Pulmonary artery endothelial cell (primary cell): ENCODE measurements around the gene E2F3. TPM values are rescaled to one million over a fixed set of nuclear protein-coding genes. Genes with fewer than 3 reads are reported as not detected.
"Not testable (repeated sequence)": the region's sequence is repeated elsewhere in the genome, so short reads cannot be mapped to it uniquely, and the experiment has no call there.

Experiments
- DNase-seq: peaks from one replicate; pipeline ENCODE4 v3.0.0-alpha.2; 2011; ENCODE audit warnings: low read depth, low spot score
- total RNA-seq: library from RNA; depleted of rRNA; stranded (reverse); fragments of >200 nt; gene quantifications from 2 replicates; pipeline ENCODE4 v1.2.3, GENCODE V29; 2014

E2F3 gene
- total RNA-seq, 1 donor from 2014 or later: 4.7 TPM

GRCh38 chr6:20433929-20434328 lies 32.2 kb downstream of the E2F3 start:
- DNase-seq: no peak

GRCh38 chr6:20434766-20435165 lies 33.1 kb downstream of the E2F3 start:
- no peak for DNase-seq

DNA sequence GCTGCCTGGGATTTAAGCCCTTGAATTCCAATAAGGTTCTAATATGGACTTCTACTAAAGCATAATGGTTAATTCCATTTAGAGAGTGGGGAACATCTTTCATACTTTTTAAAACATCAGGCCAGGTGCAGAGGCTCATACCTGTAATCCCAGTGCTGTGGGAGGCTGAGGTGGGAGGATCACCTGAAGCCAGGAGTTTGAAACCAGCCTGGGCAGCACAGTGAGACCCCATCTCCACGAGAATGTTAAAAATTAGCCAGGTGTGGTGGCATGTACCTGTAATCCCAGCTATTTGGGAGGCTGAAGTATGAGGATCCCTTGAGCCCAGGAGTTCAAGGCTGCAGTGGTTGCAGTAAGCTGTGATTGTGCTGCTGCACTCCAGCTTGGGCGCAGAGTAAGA lies 35.0 kb downstream of the E2F3 start:
- DNase-seq: no peak

DNA sequence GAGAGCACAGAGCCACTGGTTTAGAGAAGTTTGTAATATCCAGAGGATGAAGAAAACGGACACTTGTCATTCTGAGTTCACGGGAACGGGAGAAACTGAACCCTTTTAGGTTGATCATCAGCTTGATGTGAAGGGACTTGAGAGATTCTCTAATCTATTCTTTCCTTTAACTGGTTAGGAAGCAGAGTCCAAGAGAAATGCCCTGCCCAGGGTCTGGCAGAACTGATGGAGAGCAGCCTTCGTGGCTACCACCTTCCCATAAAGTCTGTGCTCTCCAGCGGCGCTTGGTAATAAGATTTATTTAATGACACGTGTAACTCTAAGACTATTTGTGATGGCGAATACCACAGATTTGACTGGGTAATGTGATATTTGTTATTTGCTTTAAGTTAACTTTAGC lies 36.0 kb downstream of the E2F3 start:
- DNase-seq: no peak

DNA sequence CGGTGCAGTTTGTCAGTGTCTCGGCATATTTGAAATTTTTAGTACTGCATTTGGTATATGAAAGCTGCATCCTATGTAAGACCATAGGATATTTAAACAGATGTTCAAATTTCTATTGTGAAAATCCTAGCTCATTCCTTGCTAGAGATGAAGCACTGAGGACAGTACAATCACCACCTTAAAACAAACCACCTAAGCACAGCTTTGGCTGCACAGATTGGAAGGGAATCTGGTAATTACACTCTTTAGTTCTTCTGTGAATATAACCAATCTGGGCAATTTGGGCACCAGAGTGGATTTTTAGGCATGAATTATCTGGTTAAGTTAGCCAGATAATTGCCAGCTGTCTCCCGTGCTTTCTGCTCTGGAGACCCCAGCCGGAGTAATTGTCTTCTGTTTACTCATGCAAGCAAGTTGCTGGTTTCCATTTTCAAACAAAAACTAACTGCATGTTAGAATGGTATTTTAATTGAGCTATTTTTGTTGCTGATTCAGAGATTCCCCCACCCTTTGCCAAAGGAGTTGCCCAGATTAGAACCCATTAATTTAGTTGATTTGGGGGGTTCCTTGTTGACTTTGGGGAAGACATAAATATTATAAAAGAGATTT lies 36.9 kb downstream of the E2F3 start:
- DNase-seq: no peak

DNA sequence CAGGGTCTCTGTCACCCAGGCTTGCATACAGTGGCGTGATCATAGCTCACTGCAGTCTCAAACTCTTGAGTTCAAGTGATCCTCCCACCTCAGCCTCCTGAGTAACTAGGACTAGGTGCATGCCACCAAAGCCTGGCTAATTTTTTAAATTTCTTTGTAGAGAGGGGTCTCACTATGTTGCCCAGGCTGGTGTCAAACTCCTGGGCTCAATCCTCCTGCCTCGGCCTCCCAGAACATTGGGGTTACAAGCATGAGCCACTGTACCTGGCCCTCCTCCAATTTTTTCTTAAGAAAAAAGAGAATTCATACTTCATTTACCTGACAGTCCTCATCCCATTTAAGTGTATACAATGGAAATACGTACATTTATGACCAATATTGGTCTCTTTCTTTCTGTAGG lies 37.9 kb downstream of the E2F3 start:
- no peak for DNase-seq

GRCh38 chr6:20440296-20440695 lies 38.6 kb downstream of the E2F3 start:
- DNase-seq: no peak

- DNase-seq: no peak
Measured at GRCh38 chr6:20441236-20441635, 39.6 kb downstream of the E2F3 start.

- DNase-seq: no peak
Measured at GRCh38 chr6:20441921-20442320, 40.2 kb downstream of the E2F3 start.

DNA sequence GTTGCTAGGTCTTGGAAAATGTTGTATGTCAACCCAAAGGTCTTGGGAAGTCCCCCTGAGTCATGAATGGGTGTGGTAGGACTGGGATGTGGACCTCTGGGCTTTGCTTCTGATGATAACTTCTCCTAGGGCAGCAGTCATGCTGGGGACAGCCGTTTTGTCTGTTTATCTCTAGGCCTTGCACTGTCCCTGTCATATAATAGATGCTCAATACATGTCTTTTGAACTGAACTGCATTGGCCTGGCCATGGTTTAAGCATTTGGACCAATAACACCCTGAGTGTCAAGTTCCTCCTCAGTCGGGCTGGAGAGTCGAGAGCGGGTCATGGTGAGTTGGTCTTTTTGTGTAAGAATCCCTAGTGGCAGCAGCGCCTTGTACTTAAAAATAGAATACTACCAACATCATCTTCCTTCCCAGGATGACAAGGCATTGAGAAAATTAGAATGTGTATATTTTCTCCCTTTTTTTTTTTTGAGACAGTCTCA lies 43.1 kb downstream of the E2F3 start:
- DNase-seq: no peak

DNA sequence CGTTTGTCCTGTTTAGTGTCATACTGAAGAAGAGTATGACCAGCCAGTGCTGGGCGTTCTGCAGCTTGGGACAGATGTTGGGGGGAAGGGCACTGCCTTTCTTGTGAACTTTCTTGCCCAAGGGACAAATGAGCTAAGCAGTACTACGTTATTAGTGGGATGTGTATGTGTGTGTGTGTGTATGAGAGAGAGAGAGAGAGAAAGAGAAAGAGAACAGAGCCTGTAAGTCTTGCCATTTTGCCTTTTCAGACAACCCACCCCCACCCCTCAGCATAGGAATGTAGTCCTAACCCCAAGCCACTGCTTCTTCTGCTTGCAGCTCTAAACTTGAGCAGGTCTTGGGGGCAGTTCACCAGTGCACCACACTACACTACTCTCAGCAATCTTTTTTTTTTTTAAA lies 45.5 kb downstream of the E2F3 start:
- no peak for DNase-seq

DNA sequence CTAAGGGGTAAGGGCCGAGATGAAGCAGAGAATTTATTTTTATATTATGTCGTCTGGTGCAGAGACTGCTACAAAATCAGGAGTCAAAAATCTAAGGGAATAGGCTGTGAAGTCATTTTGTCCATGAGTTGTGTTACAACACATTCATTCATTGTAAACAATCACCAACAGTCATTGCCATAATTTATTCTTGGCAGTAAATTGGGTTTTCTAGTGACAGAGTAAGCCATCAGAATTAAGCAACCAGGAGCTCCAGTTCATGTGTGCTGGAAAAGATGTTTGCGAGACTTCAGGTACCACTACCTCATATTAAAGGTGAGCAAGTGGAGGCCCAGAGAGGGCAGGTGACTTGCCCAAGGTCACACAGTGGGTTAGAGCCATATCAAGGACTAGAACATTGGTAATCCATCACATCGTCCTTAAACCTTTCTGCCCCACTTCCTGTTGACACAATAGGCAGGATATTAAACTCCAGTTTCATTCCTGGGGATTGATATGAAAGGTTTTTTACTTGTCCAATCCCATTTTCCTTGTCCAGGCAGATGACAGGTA lies 46.0 kb downstream of the E2F3 start:
- DNase-seq: no peak

GRCh38 chr6:20448828-20449227 lies 47.1 kb downstream of the E2F3 start:
- DNase-seq: no peak

GRCh38 chr6:20454204-20454824 lies 52.6 kb downstream of the E2F3 start:
- no peak for DNase-seq

DNA sequence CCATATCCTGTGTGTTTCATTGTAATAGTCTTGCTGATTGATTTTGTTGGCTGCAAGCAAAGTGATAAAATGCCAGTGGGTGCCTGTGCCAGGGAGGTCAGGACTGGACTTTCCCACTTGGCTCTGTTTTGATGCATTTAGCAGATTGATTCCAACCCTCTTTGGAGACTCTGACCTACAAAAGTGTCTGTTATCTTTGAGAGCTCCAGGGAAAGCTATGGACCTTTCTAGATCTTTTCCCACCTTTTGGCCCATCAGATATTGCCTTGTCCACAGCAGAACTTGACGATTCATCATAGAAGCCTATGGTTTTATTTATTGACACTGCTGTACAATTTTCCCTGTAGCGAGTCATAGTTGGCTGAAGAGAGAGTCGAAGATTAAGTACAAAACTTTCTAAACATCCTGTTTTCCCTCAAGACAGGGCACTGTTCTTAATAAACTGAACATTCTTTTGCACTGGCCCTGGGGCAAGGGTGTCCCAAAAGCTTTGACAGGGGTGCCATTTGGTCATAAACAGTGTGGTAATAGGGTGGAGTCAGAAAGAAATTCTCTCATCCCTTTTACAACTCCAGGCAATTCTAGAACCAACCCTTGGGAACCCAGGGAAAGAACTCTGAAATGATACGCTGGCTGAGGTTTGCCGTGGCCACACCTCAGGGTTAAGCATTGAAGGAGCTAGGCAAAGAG lies 53.7 kb downstream of the E2F3 start:
- no peak for DNase-seq

- no peak for DNase-seq
Measured at GRCh38 chr6:20458027-20458894, 56.6 kb downstream of the E2F3 start.

DNA sequence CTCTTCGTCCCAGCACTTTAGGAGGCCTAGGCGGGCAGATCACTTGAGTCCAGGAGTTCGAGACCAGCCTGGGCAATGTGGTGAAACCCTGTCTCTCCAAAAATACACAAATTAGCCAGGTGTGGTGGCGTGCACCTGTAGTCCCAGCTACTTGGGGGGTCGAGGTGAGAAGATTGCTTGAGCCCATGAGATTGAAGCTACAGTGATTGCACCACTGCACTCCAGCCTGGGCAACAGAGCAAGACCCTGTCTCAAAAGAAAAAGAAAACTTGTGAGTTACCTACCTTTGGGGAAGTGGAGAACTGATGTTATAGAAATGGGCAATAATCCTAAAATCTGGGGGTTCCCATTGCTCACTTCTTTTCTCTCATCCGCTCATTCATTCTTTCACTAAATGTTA lies 58.0 kb downstream of the E2F3 start:
- DNase-seq: no peak

DNA sequence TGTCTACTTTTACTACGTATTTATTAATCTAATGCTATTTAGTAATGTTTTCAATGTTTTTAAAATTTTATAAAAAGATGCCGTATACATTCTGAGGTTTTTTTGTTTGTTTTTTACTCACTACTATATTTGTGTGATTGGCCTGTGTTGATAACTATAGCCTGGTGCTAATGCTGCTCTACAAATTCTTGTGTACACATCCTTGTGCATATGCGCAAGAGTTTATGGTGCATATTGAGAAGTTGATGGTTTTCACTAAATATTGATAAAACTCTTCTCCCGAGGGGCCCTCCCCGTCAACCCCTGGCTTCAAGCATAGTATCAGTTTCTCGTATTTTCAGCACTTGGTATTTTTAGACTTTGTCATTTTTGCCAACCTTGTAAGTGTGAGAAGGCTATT lies 59.9 kb downstream of the E2F3 start:
- no peak for DNase-seq

GRCh38 chr6:20463396-20463795 lies 61.7 kb downstream of the E2F3 start:
- no peak for DNase-seq

GRCh38 chr6:20464041-20464440 lies 62.4 kb downstream of the E2F3 start:
- no peak for DNase-seq

DNA sequence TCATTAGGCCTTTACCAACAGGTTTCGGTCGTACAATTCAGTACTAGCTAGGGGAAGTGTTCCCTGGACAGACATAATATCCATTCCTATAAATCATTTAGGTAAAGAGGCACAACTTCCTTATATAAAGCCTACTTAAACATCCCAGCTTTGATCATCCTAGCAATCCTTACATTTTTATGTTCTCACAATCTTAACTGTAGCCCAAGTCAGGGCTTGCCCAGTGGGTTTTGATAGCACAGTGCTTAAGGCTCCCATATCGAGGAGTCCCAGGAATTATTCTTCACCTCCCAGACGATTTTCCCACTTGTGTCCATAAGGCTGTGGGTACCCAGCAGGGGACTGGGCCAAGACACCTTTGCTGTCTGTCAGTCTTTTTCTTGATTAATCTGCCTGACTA lies 63.2 kb downstream of the E2F3 start:
- DNase-seq: no peak

GRCh38 chr6:20465616-20466015 lies 63.9 kb downstream of the E2F3 start:
- not testable (repeated sequence) for DNase-seq
